ENCODE data around the gene NAIF1. TPM values are rescaled to one million over a fixed set of nuclear protein-coding genes. Genes with fewer than 3 reads are reported as not detected.

NAIF1 gene
- total RNA-seq, 1 experiment from 2014 or later: 14.6 TPM

GRCh38 chr9:128053560-128053959, 13.6 kb downstream of the NAIF1 start:
- intact Hi-C loops (cut with micrococcal nuclease; ENCODE audit: unreplicated experiment) (no loop called here), in situ Hi-C loops (cut with HindIII; ENCODE audit: low pct_unique_long_range_greater_than_20kb, low sequenced_read_pairs) (no loop called here)
- Histone ChIP-seq H3K36me3 (ENCODE audit: control insufficient read depth, insufficient read depth, low read length) (no peaks in the 10 kb centered on the region), H3K4me1 (ENCODE audit: control insufficient read depth, insufficient read depth, low read length) (peaks cover 6% of the 10 kb centered on the region), H3K4me3 (ENCODE audit: low read depth in 2 of 2, low read length in 2 of 2) (no peak overlapping the region), H3K27ac (ENCODE audit: low read length) (no peak overlapping the region), H3K27me3 (ENCODE audit: control insufficient read depth, insufficient read depth, low read length) (no peaks in the 10 kb centered on the region), H3K9me3 (ENCODE audit: control insufficient read depth, insufficient read depth, low read depth, low read length) (no peaks in the 10 kb centered on the region)
- TF ChIP-seq SIN3A (IDR thresholded peaks at IDR 0.05; ENCODE audit: borderline replicate concordance, insufficient read depth, low read depth, low read length): no peak
- no peak for TF ChIP-seq REST (IDR thresholded peaks at IDR 0.05; ENCODE audit: insufficient read depth in 1 of 2, low read depth in 2 of 2, low read length in 1 of 2)
- no peak for TF ChIP-seq TCF7L2 (IDR thresholded peaks at IDR 0.05; ENCODE audit: low read depth, low read length)
- TF ChIP-seq POLR2AphosphoS5 (IDR thresholded peaks at IDR 0.05; ENCODE audit: low read depth, low read length): no peak
- no peak for TF ChIP-seq CTCF (IDR thresholded peaks at IDR 0.05)
- BruUV-seq (replicated peaks): no TSS peak
- ATAC-seq (no peak), DNase-seq (ENCODE audit: low read depth, low spot score) (no peak)
- POLR2A ChIA-PET: no interaction called here
- CTCF ChIA-PET: no interaction called here

- no peak for DNase-seq (ENCODE audit: low read depth, low spot score)
- H3K4me1 ChIP-seq (ENCODE audit: control insufficient read depth, insufficient read depth, low read length): peaks cover 6% of the 10 kb centered on the region
- intact Hi-C loops (cut with micrococcal nuclease; ENCODE audit: unreplicated experiment): no loop called here
Observed at GRCh38 chr9:128051932-128052709, 15.0 kb downstream of the NAIF1 start.

More at GRCh38 chr9:128051932-128052709, 15.0 kb downstream of the NAIF1 start:
- Histone ChIP-seq H3K27ac (ENCODE audit: low read length) (no peak overlapping the region), H3K9me3 (ENCODE audit: control insufficient read depth, insufficient read depth, low read depth, low read length) (no peaks in the 10 kb centered on the region), H3K4me3 (ENCODE audit: low read depth in 2 of 2, low read length in 2 of 2) (no peak overlapping the region), H3K36me3 (ENCODE audit: control insufficient read depth, insufficient read depth, low read length) (no peaks in the 10 kb centered on the region), H3K27me3 (ENCODE audit: control insufficient read depth, insufficient read depth, low read length) (no peaks in the 10 kb centered on the region)
- TF ChIP-seq REST (IDR thresholded peaks at IDR 0.05; ENCODE audit: insufficient read depth in 1 of 2, low read depth in 2 of 2, low read length in 1 of 2): no peak
- POLR2A ChIA-PET: no interaction called here
- CTCF ChIA-PET: no interaction called here
- in situ Hi-C loops (cut with HindIII; ENCODE audit: low pct_unique_long_range_greater_than_20kb, low sequenced_read_pairs): no loop called here
- BruUV-seq (replicated peaks): no TSS peak
- no peak for ATAC-seq
